HepG2 (cell line): ENCODE measurements around the gene COMMD2. TPM values are rescaled to one million over a fixed set of nuclear protein-coding genes. Genes with fewer than 3 reads are reported as not detected.

Source experiments
- ATF7 ChIP-seq, 2 experiments: fragments of 450-650 bp in 1 of 2; sonication (generic) in 1 of 2; formaldehyde crosslinking in 1 of 2; IDR thresholded peaks; 2 replicates each; pipeline versions ENCODE4 v1.4.0 to v1.6.1; 2016 to 2020; ENCODE audit warnings: antibody characterized with exemption in 1 of 2, mild to moderate bottlenecking in 1 of 2, missing genetic modification reagents in 1 of 2
- DZIP1 ChIP-seq: sonication (generic); formaldehyde crosslinking; IDR thresholded peaks from 2 replicates; pipeline ENCODE4 v1.5.0; 2020; ENCODE audit warnings: mild to moderate bottlenecking, missing genetic modification reagents
- ETV5 ChIP-seq: IDR thresholded peaks from 2 replicates; pipeline ENCODE4 v1.6.1; 2018; ENCODE audit warnings: missing biosample characterization, missing genetic modification reagents, inconsistent platforms, borderline replicate concordance
- HOXA5 ChIP-seq: sonication (generic); formaldehyde crosslinking; IDR thresholded peaks from 2 replicates; pipeline ENCODE4 v1.4.0; 2020; ENCODE audit warnings: missing genetic modification reagents
- LRRFIP1 ChIP-seq: sonication (generic); formaldehyde crosslinking; conservative IDR thresholded peaks from 2 replicates; pipeline ENCODE4 v1.4.0; 2020; ENCODE audit warnings: missing genetic modification reagents
- MAFF ChIP-seq: IDR thresholded peaks from 2 replicates; pipeline ENCODE4 v1.6.1; 2011; ENCODE audit warnings: low read depth, low read length, improper control_type of control experiment
- MTA1 ChIP-seq: sonication (generic); formaldehyde crosslinking; IDR thresholded peaks from 2 replicates; pipeline ENCODE4 v1.4.0; 2020; ENCODE audit warnings: missing genetic modification reagents, mild to moderate bottlenecking, borderline replicate concordance
- NR2F1 ChIP-seq, 2 experiments: fragments of 450-650 bp in 1 of 2; formaldehyde crosslinking in 1 of 2; IDR thresholded peaks; 2 replicates each; pipeline versions ENCODE4 v1.5.0 to v1.6.1; 2016 to 2020; ENCODE audit warnings: mild to moderate bottlenecking in 1 of 2, missing compliant biosample characterization in 1 of 2, missing genetic modification reagents in 1 of 2, moderate library complexity in 1 of 2
- PRDM10 ChIP-seq: sonication (generic); formaldehyde crosslinking; IDR thresholded peaks from 2 replicates; pipeline ENCODE4 v1.4.0; 2020; ENCODE audit warnings: low read depth, missing genetic modification reagents
- RARA ChIP-seq: IDR thresholded peaks from 2 replicates; pipeline ENCODE4 v1.6.1; 2016; ENCODE audit warnings: missing genetic modification reagents, missing compliant biosample characterization
- SIN3B ChIP-seq: fragments of 150-350 bp; IDR thresholded peaks from 2 replicates; pipeline ENCODE4 v1.6.1; 2014; ENCODE audit warnings: low read length
- ZMAT3 ChIP-seq: sonication (generic); formaldehyde crosslinking; conservative IDR thresholded peaks from 2 replicates; pipeline ENCODE4 v1.7.0; 2021; ENCODE audit warnings: missing genetic modification reagents
- ZNF256 ChIP-seq: sonication (generic); formaldehyde crosslinking; conservative IDR thresholded peaks from 2 replicates; pipeline ENCODE4 v1.4.0; 2020; ENCODE audit warnings: missing genetic modification reagents
- ZNF709 ChIP-seq: sonication (generic); formaldehyde crosslinking; IDR thresholded peaks from 2 replicates; pipeline ENCODE4 v1.5.0; 2020; ENCODE audit warnings: mild to moderate bottlenecking, missing genetic modification reagents
- ZUFSP ChIP-seq: sonication (generic); formaldehyde crosslinking; IDR thresholded peaks from 2 replicates; pipeline ENCODE4 v1.9.0; 2021; ENCODE audit warnings: missing genetic modification reagents, mild to moderate bottlenecking, borderline replicate concordance
- polyA plus RNA-seq, 8 experiments: library from polyadenylated mRNA; depleted of rRNA in 3 of 8; stranded (reverse) in 7 of 8; unstranded in 1 of 8; fragments of >200 nt; fragmentation: Illumina TruSeq in 4 of 8; extraction: Trizol in 4 of 8; gene quantifications; 2 replicates each; pipeline versions ENCODE4 v1.2.1 to v1.2.3, GENCODE V29; 2011 to 2016; ENCODE audit warnings: low read depth in 4 of 8, missing spikeins in 1 of 8, mixed read lengths in 1 of 8; ENCODE audit not compliant: insufficient read depth in 1 of 8
- total RNA-seq, 5 experiments: library from RNA; depleted of rRNA; stranded (reverse); fragments of >200 nt; fragmentation: Illumina TruSeq; extraction: Trizol; gene quantifications; 2 replicates each; pipeline ENCODE4 v1.2.3, GENCODE V29; 2016; ENCODE audit warnings: low read depth in 1 of 5

Gene COMMD2
- total and polyA plus RNA-seq, 2 of the 13 experiments (the other 11 are each of a cell fraction or from before 2014, with no cell fraction given), result 33.0 to 57.6 TPM

- TF ChIP-seq SIN3B (no peak), PRDM10 (CRISPR knock-in tag) (no peak), NR2F1 (CRISPR knock-in tag; IDR thresholded peaks at IDR 0.05) (peak in 1 of 2 experiments; percentile 41; a peak in 1 of 4 replicates), MTA1 (CRISPR knock-in tag) (peak; percentile 86), ZNF256 (CRISPR knock-in tag) (no peak), LRRFIP1 (CRISPR knock-in tag) (no peak), ZUFSP (CRISPR knock-in tag) (no peak), ETV5 (CRISPR knock-in tag) (no peak), MAFF (no peak), ZMAT3 (CRISPR knock-in tag) (no peak), HOXA5 (CRISPR knock-in tag) (no peak), RARA (CRISPR knock-in tag) (peak; percentile 51), ATF7 (IDR thresholded peaks at IDR 0.05) (no peak), ATF7 (CRISPR knock-in tag; IDR thresholded peaks at IDR 0.05) (peak; percentile 46; the same call in 1 of the 2 replicates), DZIP1 (CRISPR knock-in tag) (no peak), ZNF709 (CRISPR knock-in tag) (no peak)
Measured at GRCh38 chr3:149713730-149714654, 38.3 kb downstream of the COMMD2 start (continued).
